Measurements from ENCODE around the gene SOCS3.

GRCh38 chr17:78367193-78367592, 7.3 kb upstream of the SOCS3 start:
- no peak for TF ChIP-seq CTCF (IDR thresholded peaks at IDR 0.05)
- TF ChIP-seq POLR2A (IDR thresholded peaks at IDR 0.05): no peak

Measured in lower leg skin (tissue), 3 donors.